Activated naive CD8-positive, alpha-beta T cell treated with anti-CD3 and anti-CD28 coated beads, Interleukin-2, amount 50 U/mL, for 24 hours (primary cell): ENCODE measurements around the gene CAMK1G.

ENCODE experiments used
- ATAC-seq: fragments of 150-1000 bp; cut with Tn5 transposase; one replicate; pipeline ENCODE4 v1.10.0; 2021
- DNase-seq: peaks from one replicate; pipeline ENCODE4 v3.0.0; 2021
- H3K27ac Mint-ChIP-seq: one replicate; pipeline ENCODE4 v1.8.0; 2021; ENCODE audit warnings: mild to moderate bottlenecking, mixed read lengths
- H3K27me3 Mint-ChIP-seq: one replicate; pipeline ENCODE4 v1.8.0; 2021; ENCODE audit warnings: mixed read lengths
- H3K36me3 Mint-ChIP-seq: one replicate; pipeline ENCODE4 v1.8.0; 2021; ENCODE audit warnings: low read depth, mixed read lengths
- H3K4me1 Mint-ChIP-seq: one replicate; pipeline ENCODE4 v1.8.0; 2021; ENCODE audit warnings: mixed read lengths
- H3K4me3 Mint-ChIP-seq: one replicate; pipeline ENCODE4 v1.8.0; 2021; ENCODE audit warnings: mild to moderate bottlenecking, moderate library complexity, mixed read lengths
- H3K9me3 Mint-ChIP-seq: one replicate; pipeline ENCODE4 v1.8.0; 2021; ENCODE audit warnings: mixed read lengths

Gene CAMK1G

DNA sequence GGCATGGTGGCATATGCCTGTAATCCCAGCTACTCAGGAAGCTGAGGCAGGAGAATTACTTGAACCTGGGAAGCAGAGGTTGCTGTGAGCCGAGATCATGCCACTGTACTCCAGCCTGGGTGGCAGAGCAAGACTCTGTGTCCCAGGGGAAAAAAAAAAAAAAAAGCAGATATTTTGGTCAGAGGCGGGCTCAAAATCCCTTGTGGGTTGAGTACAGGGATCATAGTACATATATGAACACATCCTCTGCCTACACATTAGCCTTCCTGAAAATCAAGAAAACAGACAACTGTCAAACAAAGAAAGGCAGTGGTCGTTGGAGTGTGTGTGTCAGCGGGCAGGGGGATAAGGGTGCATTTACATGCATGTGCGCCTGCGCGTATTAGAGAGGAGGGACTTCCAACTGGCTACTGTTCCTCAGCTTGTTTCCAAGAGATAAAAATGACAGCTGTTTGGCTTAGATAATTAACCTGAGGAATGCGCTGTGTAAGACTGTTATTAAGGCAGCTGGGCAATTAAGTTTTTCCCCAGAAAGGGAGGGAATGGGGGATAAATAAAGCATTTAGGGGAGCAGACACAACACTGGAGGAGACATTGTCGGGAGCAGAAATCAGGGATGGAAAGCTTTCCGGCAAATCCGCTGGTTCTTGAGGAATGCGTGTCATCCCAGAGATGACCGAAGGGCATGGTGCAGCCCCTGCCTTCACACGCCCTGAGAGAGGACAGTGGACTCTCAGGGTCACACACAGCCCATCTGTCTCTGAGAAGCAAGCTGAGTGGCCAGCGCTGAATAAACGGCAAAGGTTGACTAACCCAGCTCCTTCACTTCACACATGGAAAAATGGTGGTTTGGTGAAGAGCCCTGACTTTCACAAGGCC lies 62.3 kb downstream of the CAMK1G start:
- DNase-seq (no peak), ATAC-seq (no peak)
- Mint-ChIP-seq H3K27ac (no peak overlapping the region), H3K4me1 (peaks cover 19% of the 10 kb centered on the region), H3K9me3 (no peaks in the 10 kb centered on the region), H3K27me3 (no peaks in the 10 kb centered on the region), H3K4me3 (no peak overlapping the region), H3K36me3 (no peaks in the 10 kb centered on the region)

DNA sequence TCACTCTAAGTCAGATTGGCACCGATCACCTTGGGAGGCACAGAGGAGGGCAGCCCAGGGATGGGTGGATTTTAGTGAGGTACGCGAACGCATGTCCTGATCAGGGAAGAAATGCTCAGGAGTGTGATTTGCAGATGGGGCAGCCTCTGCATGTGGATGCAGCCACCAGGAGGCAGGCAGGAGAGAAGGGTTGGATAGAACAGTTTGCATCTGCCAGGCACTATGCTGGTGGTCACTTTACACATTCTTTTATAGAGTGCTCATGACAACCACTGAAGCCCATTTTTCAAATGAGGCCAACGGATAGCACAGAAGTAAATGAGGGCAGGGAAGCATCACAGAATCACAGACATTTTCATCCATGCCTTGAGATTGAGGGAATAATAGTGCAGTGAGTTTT lies 63.0 kb downstream of the CAMK1G start:
- Mint-ChIP-seq H3K4me1 (peaks cover 26% of the 10 kb centered on the region), H3K4me3 (no peak overlapping the region), H3K36me3 (no peaks in the 10 kb centered on the region), H3K27me3 (no peaks in the 10 kb centered on the region), H3K27ac (no peak overlapping the region), H3K9me3 (no peaks in the 10 kb centered on the region)
- DNase-seq (no peak), ATAC-seq (no peak)

DNA sequence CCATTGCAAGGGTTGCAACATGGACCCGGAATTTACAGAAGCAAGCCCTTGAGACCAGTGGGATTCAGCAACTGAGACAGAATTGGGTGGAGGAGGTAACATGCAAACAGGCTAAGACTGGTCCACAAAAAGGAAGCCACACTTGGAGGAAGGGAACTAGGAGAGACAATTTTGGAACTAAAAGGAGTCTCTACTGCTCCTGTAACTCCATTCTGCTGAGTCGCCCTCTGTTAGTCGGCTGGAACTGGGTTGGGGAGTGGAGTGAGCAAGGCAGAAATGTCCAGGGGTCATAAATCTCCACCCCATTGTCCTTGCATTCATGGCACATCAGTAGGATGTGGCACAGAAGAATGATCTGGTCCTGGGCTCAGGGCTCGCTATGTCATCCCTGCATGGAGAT lies 63.6 kb downstream of the CAMK1G start:
- DNase-seq (no peak), ATAC-seq (no peak)
- Mint-ChIP-seq H3K4me3 (no peak overlapping the region), H3K27me3 (no peaks in the 10 kb centered on the region), H3K27ac (no peak overlapping the region), H3K36me3 (no peaks in the 10 kb centered on the region), H3K4me1 (peaks cover 30% of the 10 kb centered on the region), H3K9me3 (no peaks in the 10 kb centered on the region)

DNA sequence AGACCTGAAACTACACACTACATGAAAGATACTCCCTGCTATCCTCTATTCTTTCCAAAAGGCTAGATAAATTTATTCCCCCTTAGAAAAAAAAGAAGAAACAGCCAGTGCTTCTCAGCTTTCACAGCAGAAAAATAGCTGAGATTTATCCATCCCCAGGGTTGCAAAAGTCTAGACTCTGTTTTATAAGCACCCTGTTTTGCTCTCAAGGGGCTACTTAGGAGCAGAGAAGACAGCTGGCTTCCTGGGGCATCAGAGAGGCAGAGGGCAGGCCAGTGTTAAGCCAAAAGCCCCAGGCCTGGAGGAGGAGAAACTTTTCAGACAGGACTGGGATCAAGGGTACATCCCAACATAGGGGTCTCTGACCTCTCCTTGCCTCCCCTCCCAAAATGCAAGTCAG lies 64.8 kb downstream of the CAMK1G start:
- Mint-ChIP-seq H3K4me1 (peaks cover 41% of the 10 kb centered on the region), H3K9me3 (no peaks in the 10 kb centered on the region)

DNA sequence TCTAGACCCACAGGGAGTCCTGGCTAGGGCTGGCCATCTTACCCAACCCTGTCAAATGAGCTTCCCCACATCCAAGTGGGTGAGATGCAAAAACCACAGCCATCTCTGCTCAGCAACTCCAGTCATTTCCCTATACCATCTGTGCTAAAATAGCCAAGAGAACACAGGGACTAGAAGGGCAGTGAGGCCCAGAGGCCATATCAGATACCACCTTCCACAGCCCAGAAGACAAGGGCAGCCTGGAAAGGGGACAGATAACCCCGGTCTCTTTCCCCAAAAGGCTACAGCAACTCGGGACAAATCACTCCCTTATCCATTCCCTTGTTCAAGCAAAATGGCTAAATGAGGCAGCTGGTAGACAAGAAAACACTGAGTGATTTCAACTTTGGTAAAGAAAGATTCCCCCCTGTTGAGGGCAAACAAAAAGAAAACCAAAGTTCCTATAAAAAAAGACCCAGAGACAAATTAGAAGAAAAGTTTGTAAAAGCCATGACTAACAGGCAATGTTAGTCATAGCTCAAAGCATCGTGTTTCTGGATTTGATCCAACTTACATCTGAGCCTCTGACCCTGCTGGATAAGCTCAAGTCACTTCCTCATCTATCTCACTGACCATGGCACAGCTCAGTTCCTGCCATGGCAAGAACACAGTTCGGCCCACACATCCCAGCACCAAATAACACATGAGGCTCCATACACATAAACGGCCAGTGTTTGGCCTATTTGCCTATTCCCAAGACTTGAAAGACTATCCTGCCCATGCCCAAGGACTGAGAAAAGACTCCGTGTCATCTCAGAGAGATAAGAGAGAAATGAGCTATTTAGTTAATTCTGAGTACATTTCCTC lies 65.6 kb downstream of the CAMK1G start:
- H3K4me3 Mint-ChIP-seq: no peak overlapping the region
- H3K27ac Mint-ChIP-seq: peak overlapping the region; percentile 4
- ATAC-seq (peak; percentile 33), DNase-seq (no peak)
- H3K9me3 Mint-ChIP-seq: no peaks in the 10 kb centered on the region
- H3K36me3 Mint-ChIP-seq: no peaks in the 10 kb centered on the region
- peaks cover 47% of the 10 kb centered on the region for H3K4me1 Mint-ChIP-seq
- no peaks in the 10 kb centered on the region for H3K27me3 Mint-ChIP-seq

More for the DNA sequence above, 64.8 kb downstream of the CAMK1G start:
- no peak for ATAC-seq
- no peak overlapping the region for H3K4me3 Mint-ChIP-seq
- no peak overlapping the region for H3K27ac Mint-ChIP-seq
- no peaks in the 10 kb centered on the region for H3K36me3 Mint-ChIP-seq
- no peak for DNase-seq
- H3K27me3 Mint-ChIP-seq: no peaks in the 10 kb centered on the region

DNA sequence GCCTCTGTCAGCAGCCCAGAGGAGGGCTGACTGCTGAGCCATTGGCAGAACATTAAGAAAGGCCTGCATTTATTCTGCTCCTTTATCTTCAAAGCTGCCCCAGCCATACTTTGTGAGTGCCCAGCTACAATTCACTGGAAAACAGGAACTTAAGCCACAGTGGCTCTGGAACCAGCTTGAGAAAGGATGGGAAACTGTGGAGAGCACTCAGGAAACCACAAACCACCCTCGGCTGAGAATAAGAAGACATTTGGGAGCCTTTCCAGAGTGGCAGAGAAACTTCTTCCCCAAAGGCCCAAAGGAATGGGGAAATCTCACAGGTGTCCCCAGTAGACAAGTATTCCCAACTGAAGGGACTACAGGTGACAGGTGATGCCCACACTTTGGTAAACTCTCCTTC lies 66.9 kb downstream of the CAMK1G start:
- no peak overlapping the region for H3K27ac Mint-ChIP-seq
- ATAC-seq (no peak), DNase-seq (no peak)
- peaks cover 47% of the 10 kb centered on the region for H3K4me1 Mint-ChIP-seq
- H3K4me3 Mint-ChIP-seq: no peak overlapping the region
- no peaks in the 10 kb centered on the region for H3K9me3 Mint-ChIP-seq
- H3K36me3 Mint-ChIP-seq: no peaks in the 10 kb centered on the region
- no peaks in the 10 kb centered on the region for H3K27me3 Mint-ChIP-seq

DNA sequence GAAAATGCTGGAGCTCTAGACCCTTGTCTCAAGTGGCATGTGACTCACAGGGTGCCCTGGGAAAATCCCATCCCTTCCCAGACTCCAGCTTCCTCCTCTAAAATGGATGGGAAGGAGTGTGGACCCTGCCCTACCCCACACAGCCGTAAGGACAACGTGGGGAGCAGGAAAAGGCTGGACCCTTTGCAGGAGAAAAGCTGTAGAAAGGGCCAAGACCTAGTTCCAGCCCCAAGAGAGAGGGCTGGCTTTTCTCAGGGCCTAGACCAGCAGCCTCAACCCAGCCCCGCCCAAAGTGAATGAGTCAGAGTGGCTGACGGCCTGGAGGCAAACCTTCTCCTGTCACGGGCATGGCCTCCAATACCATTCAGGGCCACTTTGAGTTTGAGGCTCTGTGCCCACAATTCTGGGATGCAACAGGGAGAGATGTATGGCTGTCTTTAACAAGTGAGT lies 67.6 kb downstream of the CAMK1G start:
- peaks cover 44% of the 10 kb centered on the region for H3K4me1 Mint-ChIP-seq
- ATAC-seq: peak; percentile 90
- peaks cover 2% of the 10 kb centered on the region for H3K27me3 Mint-ChIP-seq
- DNase-seq: peak; percentile 73
- no peak overlapping the region for H3K4me3 Mint-ChIP-seq
- H3K27ac Mint-ChIP-seq: peak overlapping the region; percentile 82
- no peaks in the 10 kb centered on the region for H3K36me3 Mint-ChIP-seq
- no peaks in the 10 kb centered on the region for H3K9me3 Mint-ChIP-seq

DNA sequence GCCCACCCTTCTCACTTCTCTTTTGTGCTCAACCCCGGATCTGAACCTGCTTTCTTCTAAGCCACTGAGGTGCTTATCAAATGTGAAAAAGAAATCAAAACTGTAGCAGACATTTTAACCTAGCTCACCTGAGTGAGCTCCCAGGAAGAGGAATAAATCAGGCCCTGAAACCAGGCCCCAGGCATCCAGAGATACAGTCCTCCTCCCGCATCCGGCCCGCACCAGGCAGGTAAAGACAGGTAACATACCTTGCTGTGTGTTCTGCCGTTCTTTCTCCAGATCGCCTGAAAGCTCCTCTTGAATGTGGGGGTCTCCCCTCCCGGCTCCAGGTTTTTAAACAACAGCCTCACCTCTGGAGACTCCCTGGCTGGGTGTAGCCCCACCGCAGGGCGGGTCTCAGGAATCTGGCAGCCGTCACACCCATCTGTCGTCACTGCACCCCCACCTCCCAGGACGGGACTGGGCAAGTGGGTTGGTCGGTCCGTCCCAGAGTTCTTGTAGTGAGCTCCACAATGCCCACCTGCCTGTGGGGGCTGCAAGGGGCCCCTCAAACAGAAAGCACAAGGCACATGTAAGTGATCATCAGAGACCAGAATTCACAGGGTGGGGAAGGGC lies 68.7 kb downstream of the CAMK1G start, which contains the start of gene LAMB3:
TSS of gene LAMB3 (minus strand) at position 305 of the 615 bp plus-strand sequence. CDS start 1,481 bp downstream, outside the sequence.
- peak within 1 kb of the TSS; percentile 82 for H3K27ac Mint-ChIP-seq
- ATAC-seq (no peak), DNase-seq (no peak)
- no peaks in the 10 kb centered on the region for H3K9me3 Mint-ChIP-seq
- H3K36me3 Mint-ChIP-seq: no peaks in the 10 kb centered on the region
- no peak within 1 kb of the TSS for H3K4me3 Mint-ChIP-seq
- peaks cover 2% of the 10 kb centered on the region for H3K27me3 Mint-ChIP-seq
- peaks cover 44% of the 10 kb centered on the region for H3K4me1 Mint-ChIP-seq

DNA sequence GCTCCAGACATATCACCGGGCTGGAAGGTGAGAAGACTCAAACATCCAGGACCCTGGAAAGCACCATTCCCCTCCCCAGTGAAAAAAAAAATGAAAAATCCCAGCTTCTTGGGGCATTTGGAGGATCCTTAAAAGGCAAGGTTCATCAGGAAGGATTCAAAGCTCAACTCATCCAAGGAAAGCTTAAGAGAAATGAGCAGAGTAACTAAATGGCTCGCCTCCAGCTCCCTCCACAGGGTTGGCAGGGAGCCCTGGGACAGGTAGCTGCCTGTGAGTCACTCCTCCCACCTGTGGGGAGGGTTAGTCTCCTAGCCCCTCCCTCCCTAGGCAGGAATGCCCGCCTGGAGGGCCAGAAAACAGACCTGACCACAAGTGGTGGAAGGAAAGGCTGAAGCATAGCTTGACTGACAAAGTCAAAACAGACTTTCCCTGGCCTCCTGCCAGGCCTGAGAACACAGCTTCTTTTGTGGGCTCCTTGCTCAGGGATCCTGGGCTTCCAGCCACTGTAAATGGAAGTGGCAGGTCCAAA lies 69.4 kb downstream of the CAMK1G start:
- no peak overlapping the region for H3K4me3 Mint-ChIP-seq
- peak overlapping the region; percentile 49 for H3K27ac Mint-ChIP-seq
- H3K36me3 Mint-ChIP-seq: no peaks in the 10 kb centered on the region
- ATAC-seq (peak; percentile 61), DNase-seq (peak; percentile 70)
- H3K9me3 Mint-ChIP-seq: no peaks in the 10 kb centered on the region
- peaks cover 44% of the 10 kb centered on the region for H3K4me1 Mint-ChIP-seq
- peaks cover 5% of the 10 kb centered on the region for H3K27me3 Mint-ChIP-seq

DNA sequence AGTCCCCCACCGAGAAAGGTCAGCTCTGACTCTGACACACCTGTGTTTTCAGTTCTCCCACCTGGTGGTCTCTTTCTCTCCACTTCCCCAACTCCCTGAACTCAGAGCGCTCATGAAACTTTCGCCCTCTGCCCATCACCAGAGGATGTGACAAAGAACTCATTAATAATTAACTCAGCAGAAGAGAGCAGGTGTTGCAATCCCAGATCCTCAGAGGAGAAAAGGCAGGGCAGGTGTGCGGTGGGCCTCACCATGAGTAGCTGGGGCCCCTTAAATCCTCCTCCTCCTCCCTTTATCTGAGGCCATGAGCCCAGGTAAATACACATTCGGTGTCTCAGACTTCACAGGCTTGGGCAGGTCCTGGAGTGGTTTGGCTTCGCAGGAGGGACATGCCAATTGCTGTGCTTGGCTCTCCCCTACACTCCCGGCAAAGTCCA lies 70.4 kb downstream of the CAMK1G start:
- Mint-ChIP-seq H3K4me3 (no peak overlapping the region), H3K36me3 (no peaks in the 10 kb centered on the region)
- no peak for ATAC-seq

DNA sequence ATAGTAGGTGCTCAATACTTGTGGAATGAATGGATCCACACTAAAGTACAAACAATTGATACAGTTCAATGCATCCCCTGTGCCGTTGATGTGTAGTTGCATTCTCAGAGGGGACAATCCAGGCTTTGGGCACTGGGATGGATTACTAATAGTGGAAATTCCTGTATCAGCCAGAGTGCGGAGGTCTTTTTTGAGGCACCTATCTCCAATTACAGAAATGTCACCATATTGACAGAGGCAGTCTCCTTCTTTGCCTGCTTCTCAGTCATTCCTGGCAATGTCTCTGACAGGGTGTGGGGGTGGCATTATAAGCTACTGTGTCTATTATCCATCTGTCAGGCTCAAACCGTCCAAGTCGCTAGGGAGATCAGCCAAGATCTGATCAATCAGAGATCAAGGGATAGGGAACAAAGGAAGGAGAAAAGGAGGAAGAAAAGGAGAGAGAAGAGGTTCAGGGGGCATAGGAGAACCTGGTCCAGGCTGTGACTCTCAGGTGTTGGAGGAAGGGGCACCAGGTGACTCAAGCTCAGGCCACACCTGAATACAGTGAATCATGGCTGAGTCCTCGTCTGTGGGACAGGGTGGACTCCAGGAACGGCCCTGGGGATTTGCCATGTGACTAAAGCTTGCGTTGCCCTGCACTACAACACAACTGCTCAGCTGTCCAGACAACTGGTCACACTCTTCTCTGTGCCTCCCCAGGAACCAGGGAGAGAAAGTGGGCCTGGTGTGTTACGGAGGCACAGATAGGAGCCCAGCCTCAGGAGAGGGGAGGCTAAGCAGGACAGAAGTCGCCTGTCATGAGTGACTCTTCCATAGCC lies 72.1 kb downstream of the CAMK1G start:
- DNase-seq (no peak), ATAC-seq (no peak)
- H3K27ac Mint-ChIP-seq: no peak overlapping the region
- no peaks in the 10 kb centered on the region for H3K9me3 Mint-ChIP-seq
- peaks cover 46% of the 10 kb centered on the region for H3K4me1 Mint-ChIP-seq
- H3K4me3 Mint-ChIP-seq: no peak overlapping the region
- no peaks in the 10 kb centered on the region for H3K36me3 Mint-ChIP-seq
- H3K27me3 Mint-ChIP-seq: peaks cover 13% of the 10 kb centered on the region

More for the DNA sequence above, 70.4 kb downstream of the CAMK1G start:
- DNase-seq: no peak
- Mint-ChIP-seq H3K4me1 (peaks cover 45% of the 10 kb centered on the region), H3K27me3 (peaks cover 12% of the 10 kb centered on the region), H3K9me3 (no peaks in the 10 kb centered on the region), H3K27ac (no peak overlapping the region)

DNA sequence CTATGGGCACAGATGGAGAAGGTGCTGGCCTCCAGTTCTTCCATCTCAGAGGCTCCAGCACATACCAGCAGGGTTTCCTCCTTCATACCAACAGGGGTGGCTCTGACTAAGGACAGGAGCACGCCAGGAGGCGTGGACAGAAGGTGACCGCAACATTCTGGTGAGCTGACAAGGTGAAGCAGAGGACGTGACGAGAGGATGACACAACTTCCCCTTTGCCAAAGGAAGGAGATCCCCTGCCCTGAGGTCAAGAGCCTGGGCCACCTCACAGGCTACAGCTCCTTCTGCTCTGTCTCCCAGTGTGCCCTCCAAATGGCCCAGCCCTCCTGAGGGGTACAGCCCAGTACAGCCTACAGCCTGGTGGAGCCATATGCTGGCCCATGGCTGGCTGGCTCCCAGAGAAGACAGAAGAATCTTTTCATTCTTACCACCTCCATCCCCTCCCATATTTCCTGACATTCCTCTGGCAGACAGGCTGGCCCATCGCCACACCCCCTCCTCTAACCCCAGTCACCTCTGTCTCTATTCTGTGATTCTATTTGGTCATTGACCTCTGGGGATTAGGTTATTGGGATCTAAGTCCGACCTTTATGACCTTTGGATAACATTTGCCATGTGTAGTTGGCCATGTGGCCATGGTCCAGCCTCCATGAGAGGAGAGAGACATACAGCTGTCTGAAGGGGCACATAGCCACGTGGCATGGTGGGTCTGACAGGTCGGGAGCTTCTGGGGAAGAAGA lies 73.8 kb downstream of the CAMK1G start:
- H3K27ac Mint-ChIP-seq: no peak overlapping the region
- peaks cover 13% of the 10 kb centered on the region for H3K27me3 Mint-ChIP-seq
- H3K4me3 Mint-ChIP-seq: no peak overlapping the region
- H3K9me3 Mint-ChIP-seq: no peaks in the 10 kb centered on the region
- ATAC-seq (no peak), DNase-seq (no peak)
- peaks cover 35% of the 10 kb centered on the region for H3K4me1 Mint-ChIP-seq
- H3K36me3 Mint-ChIP-seq: no peaks in the 10 kb centered on the region

DNA sequence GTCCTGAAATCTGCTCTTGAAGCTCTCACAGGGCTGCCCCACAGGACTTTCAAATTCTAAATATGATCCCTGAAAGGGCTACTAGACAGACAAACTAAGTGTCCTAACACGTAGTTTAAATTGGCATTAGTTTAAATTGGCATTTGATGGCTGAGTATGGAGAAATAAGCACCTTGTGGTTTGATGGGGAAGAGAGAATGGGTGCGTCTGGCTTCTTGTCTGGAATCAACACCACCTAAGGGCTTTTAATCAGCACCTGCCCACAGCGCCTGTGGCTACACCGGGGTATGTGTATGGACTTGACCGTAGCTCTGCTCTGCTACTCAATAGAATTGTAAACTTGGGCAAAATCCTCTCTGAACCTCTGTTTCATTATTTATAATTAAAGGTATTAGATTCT lies 74.4 kb downstream of the CAMK1G start:
- H3K27ac Mint-ChIP-seq: no peak overlapping the region
- ATAC-seq: no peak
- H3K9me3 Mint-ChIP-seq: no peaks in the 10 kb centered on the region
- no peak for DNase-seq
- peaks cover 14% of the 10 kb centered on the region for H3K27me3 Mint-ChIP-seq
- peaks cover 1% of the 10 kb centered on the region for H3K36me3 Mint-ChIP-seq
- peaks cover 29% of the 10 kb centered on the region for H3K4me1 Mint-ChIP-seq
- no peak overlapping the region for H3K4me3 Mint-ChIP-seq
